A549 (cell line): Measurements from ENCODE around the gene IPPK. TPM values are rescaled to one million over a fixed set of nuclear protein-coding genes. Genes with fewer than 3 reads are reported as not detected.

ENCODE experiments used
- ATAC-seq, 2 experiments: fragments of 200-7000 bp in 1 of 2; fragments of >200 bp in 1 of 2; cut with Nextera tagmentation in 1 of 2; cut with Tn5 transposase in 1 of 2; 3 replicates each; pipeline versions ENCODE4 v1.8.0 to v1.9.1; 2018 to 2020; ENCODE audit warnings: mild to moderate bottlenecking in 1 of 2, moderate library complexity in 1 of 2
- CTCF ChIA-PET: fragments of 300-600 bp; sonication (Branson Sonifier 250); formaldehyde crosslinking; extraction: SDS; loops from one replicate; lab custom pipeline; 2021; ENCODE audit warnings: antibody characterized with exemption, inconsistent platforms; lab: Yijun Ruan, JAX
- POLR2A ChIA-PET: fragments of 350-600 bp; formaldehyde crosslinking; extraction: SDS; loops from one replicate; lab custom pipeline; 2021; ENCODE audit warnings: antibody characterized with exemption, inconsistent platforms; lab: Yijun Ruan, JAX
- DNase-seq, 2 experiments: peaks; one replicate each; pipeline versions ENCODE4 v3.0.0 to v3.0.0-alpha.2; 2011 to 2016; ENCODE audit warnings: low read depth in 1 of 2, low spot score in 1 of 2
- FAIRE-seq: peaks from 2 replicates; lab custom pipeline; 2011; peaks lifted over from hg19 to GRCh38; lab: Jason Lieb, UNC
- H3K27ac ChIP-seq, 2 experiments: fragments of >200 bp; sonication (Bioruptor Twin); formaldehyde crosslinking; 3 replicates each; pipeline ENCODE4 v1.5.1; 2016 to 2017
- H3K4me1 ChIP-seq: fragments of >200 bp; sonication (Bioruptor Twin); formaldehyde crosslinking; 3 replicates; pipeline ENCODE4 v1.6.1; 2016
- H3K4me2 ChIP-seq: fragments of >200 bp; sonication (Bioruptor Twin); formaldehyde crosslinking; 3 replicates; pipeline ENCODE4 v1.6.1; 2016
- H3K4me3 ChIP-seq: fragments of >200 bp; sonication (Bioruptor Twin); formaldehyde crosslinking; 3 replicates; pipeline ENCODE4 v1.5.1; 2016
- H3K9me3 ChIP-seq: fragments of >200 bp; sonication (Bioruptor Twin); formaldehyde crosslinking; 3 replicates; pipeline ENCODE4 v1.6.1; 2016
- BCL3 ChIP-seq: fragments of >200 bp; sonication (Bioruptor Twin); formaldehyde crosslinking; IDR thresholded peaks from 3 replicates; pipeline ENCODE4 v1.6.1; 2016
- CHD2 ChIP-seq: fragments of 150-350 bp; IDR thresholded peaks from 2 replicates; pipeline ENCODE4 v1.6.1; 2014; ENCODE audit warnings: low read length; ENCODE audit not compliant: partially characterized antibody
- CTCF ChIP-seq: fragments of >200 bp; sonication (Bioruptor Twin); formaldehyde crosslinking; IDR thresholded peaks from 3 replicates; pipeline ENCODE4 v1.5.1; 2016
- EHMT2 ChIP-seq: fragments of 200-600 bp; sonication (generic); IDR thresholded peaks from 2 replicates; pipeline ENCODE4 v1.6.1; 2016; ENCODE audit warnings: antibody characterized with exemption, low read depth, mild to moderate bottlenecking, moderate library complexity
- EP300 ChIP-seq, 2 experiments: fragments of >200 bp; sonication (Bioruptor Twin); formaldehyde crosslinking; IDR thresholded peaks; 2 replicates in 1 of 2; 3 replicates in 1 of 2; pipeline ENCODE4 v1.6.1; 2016 to 2017
- FOSL2 ChIP-seq, 2 experiments: fragments of 450-650 bp in 1 of 2; fragments of >200 bp in 1 of 2; sonication (Bioruptor Twin) in 1 of 2; formaldehyde crosslinking; IDR thresholded peaks; 2 replicates each; pipeline versions ENCODE4 v1.5.0 to v1.6.1; 2016 to 2020; ENCODE audit warnings: mild to moderate bottlenecking in 1 of 2, moderate library complexity in 1 of 2
- JUN ChIP-seq, 2 experiments: fragments of >200 bp; sonication (Bioruptor Twin); formaldehyde crosslinking; IDR thresholded peaks; 2 replicates in 1 of 2; 3 replicates in 1 of 2; pipeline ENCODE4 v1.6.1; 2016 to 2017
- KDM5A ChIP-seq: fragments of 200-600 bp; sonication (generic); IDR thresholded peaks from 2 replicates; pipeline ENCODE4 v1.6.1; 2016; ENCODE audit warnings: antibody characterized with exemption, mild to moderate bottlenecking
- MAX ChIP-seq: IDR thresholded peaks from 2 replicates; pipeline ENCODE4 v1.6.1; 2012
- MYC ChIP-seq: IDR thresholded peaks from 2 replicates; pipeline ENCODE4 v1.6.1; 2012; ENCODE audit warnings: mild to moderate bottlenecking, inconsistent platforms, low read length, improper control_type of control experiment, borderline replicate concordance
- PHF8 ChIP-seq: fragments of 200-600 bp; sonication (generic); IDR thresholded peaks from 2 replicates; pipeline ENCODE4 v1.6.1; 2016; ENCODE audit warnings: low read depth, mild to moderate bottlenecking, antibody characterized with exemption, moderate library complexity, borderline replicate concordance
- POLR2A ChIP-seq: IDR thresholded peaks from 2 replicates; pipeline ENCODE4 v1.6.1; 2012; ENCODE audit warnings: mild to moderate bottlenecking, low read length
- REST ChIP-seq: fragments of 200-600 bp; sonication (generic); IDR thresholded peaks from 2 replicates; pipeline ENCODE4 v1.6.1; 2016; ENCODE audit warnings: antibody characterized with exemption, mild to moderate bottlenecking, moderate library complexity
- RFX5 ChIP-seq: fragments of 450-650 bp; IDR thresholded peaks from 2 replicates; pipeline ENCODE4 v1.7.1; 2014; ENCODE audit warnings: antibody characterized with exemption, mild to moderate bottlenecking, moderate library complexity
- WGBS: methylation state at CpG from one replicate; pipeline ENCODE4 v1.1.6; 2017; ENCODE audit errors: missing lambda C conversion rate; 5-methylcytosine and 5-hydroxymethylcytosine counted together
- polyA minus RNA-seq: library from RNA; depleted of rRNA, polyadenylated mRNA; stranded (reverse); fragments of >200 nt; gene quantifications from 2 replicates; pipeline ENCODE4 v1.2.3, GENCODE V29; 2011; rRNA and poly(A)+ RNA removed
- polyA plus RNA-seq, 4 experiments: library from polyadenylated mRNA; depleted of rRNA in 3 of 4; stranded (reverse); fragments of >200 nt; fragmentation: RNase III in 1 of 4; extraction: RNeasy Plus Mini Kit Qiagen cat#74134 plus additional on column Dnase treatment in 1 of 4; gene quantifications; 2 replicates in 3 of 4; 3 replicates in 1 of 4; pipeline ENCODE4 v1.2.3, GENCODE V29; 2011 to 2017

IPPK gene
- polyA plus RNA-seq (2011; rRNA removed) (20.0 and 22.7 TPM in 2 replicates), polyA plus RNA-seq (2017; fragmentation: RNase III; extraction: RNeasy Plus Mini Kit Qiagen cat#74134 plus additional on column Dnase treatment) (9.3 to 12.2 TPM (median 12.0 TPM) in 3 replicates), polyA minus RNA-seq (23.6 and 44.5 TPM in 2 replicates)
- polyA plus RNA-seq (2012; cell fraction: cytosol; rRNA removed): 19.5 and 21.5 TPM in 2 replicates
- polyA plus RNA-seq (2012; cell fraction: nucleus; rRNA removed): 25.9 and 30.9 TPM in 2 replicates

GRCh38 chr9:92669890-92670708, at the start of gene IPPK:
Gene IPPK, minus strand, starts transcription at chr9:92670131. Its CDS starts 143 bp downstream, at chr9:92669988.
- ATAC-seq: peak; percentile 94 to 96
- peak; percentile 98 to 99 for DNase-seq
- ChIA-PET CTCF (interaction anchor here (0.7 to 1.2 kb wide), 6 partner anchors 10 to 437 kb away, joined by 3 to 4 read pairs (median 3); no protein-coding TSS in a partner anchor), POLR2A (interaction anchor here (0.8 to 1.7 kb wide), 10 partner anchors 9 to 345 kb away, joined by 3 to 12 read pairs (median 4); partner anchors contain the start of genes BICD2, CENPP and NOL8)
- Histone ChIP-seq H3K27ac (peak within 1 kb of the TSS; percentile 91 to 93), H3K4me1 (peaks cover 15% of the 10 kb centered on the region), H3K4me2 (peak within 1 kb of the TSS; percentile 91), H3K9me3 (no peaks in the 10 kb centered on the region), H3K4me3 (peak within 1 kb of the TSS; percentile 76)
- TF ChIP-seq POLR2A (peak; percentile 76), JUN (IDR thresholded peaks at IDR 0.05) (peak; percentile 77 to 82; a peak in 4 of 5 replicates), MAX (peak; percentile 83), FOSL2 (IDR thresholded peaks at IDR 0.05) (no peak), FOSL2 (CRISPR knock-in tag; IDR thresholded peaks at IDR 0.05) (peak; percentile 54), MYC (peak; percentile 79), CHD2 (peak; percentile 21), REST (0 out of 2 replicates have a peak, but pooled peaks have one; percentile 24), BCL3 (peak; percentile 70; the same call in 1 of the 3 replicates), CTCF (no peak), KDM5A (0 out of 2 replicates have a peak, but pooled peaks have one; percentile 46), RFX5 (no peak), PHF8 (peak; percentile 64; the same call in 1 of the 2 replicates), EHMT2 (no peak)
- no peak for FAIRE-seq
- under 1% methylated on average over 27 of the region's 75 CpGs for WGBS

- WGBS: 94% methylated on average over 34 of the region's 34 CpGs
- TF ChIP-seq EP300 (IDR thresholded peaks at IDR 0.05): no peak
- FAIRE-seq: no peak
Measured at GRCh38 chr9:92719028-92719647, 49.2 kb upstream of the IPPK start.

More at GRCh38 chr9:92719028-92719647, 49.2 kb upstream of the IPPK start:
- Histone ChIP-seq H3K27ac (no peak overlapping the region), H3K9me3 (no peaks in the 10 kb centered on the region), H3K4me3 (no peak overlapping the region), H3K4me2 (no peak overlapping the region), H3K4me1 (no peaks in the 10 kb centered on the region)
- ChIA-PET POLR2A (no interaction called here), CTCF (interaction anchor here (0.9 to 9.0 kb wide), 4 partner anchors 9 to 72 kb away, joined by 3 to 138 read pairs (median 42); no protein-coding TSS in a partner anchor)
- DNase-seq: no peak
- ATAC-seq: no peak
